ENCODE measurements around the gene ATP2A3.

Gene ATP2A3

GRCh38 chr17:3964203-3965117 is at the start of gene ATP2A3:
Gene ATP2A3 (minus strand): TSS chr17:3964437. CDS start chr17:3964291, 146 bp downstream.
- DNase-seq (ENCODE audit: low read depth), result no peak
- H3K4me3 ChIP-seq (ENCODE audit: low read length), result peak within 1 kb of the TSS; percentile 8

DNA sequence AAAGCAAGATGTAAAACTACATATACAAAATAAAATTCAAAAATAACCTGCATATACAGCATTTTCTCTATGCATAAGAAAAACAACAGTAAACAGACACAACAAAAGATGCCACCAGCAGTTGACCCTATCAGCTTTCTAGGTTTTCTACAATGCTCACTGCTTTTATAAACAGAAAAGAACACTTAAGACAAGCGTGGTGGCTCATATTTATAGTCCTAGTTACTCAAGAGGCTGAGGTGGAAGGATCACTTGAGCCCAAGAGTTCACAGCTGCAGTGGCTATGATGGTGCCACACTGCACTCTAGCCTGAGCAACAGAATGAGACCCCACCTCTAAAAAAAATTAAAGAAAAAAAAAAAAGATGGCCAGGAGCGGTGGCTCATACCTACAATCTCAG is 46.5 kb upstream of the ATP2A3 start:
- H3K4me3 ChIP-seq (ENCODE audit: low read length), result no peak overlapping the region
- no peak for DNase-seq (ENCODE audit: low read depth)
- TF ChIP-seq, protein P1, sequence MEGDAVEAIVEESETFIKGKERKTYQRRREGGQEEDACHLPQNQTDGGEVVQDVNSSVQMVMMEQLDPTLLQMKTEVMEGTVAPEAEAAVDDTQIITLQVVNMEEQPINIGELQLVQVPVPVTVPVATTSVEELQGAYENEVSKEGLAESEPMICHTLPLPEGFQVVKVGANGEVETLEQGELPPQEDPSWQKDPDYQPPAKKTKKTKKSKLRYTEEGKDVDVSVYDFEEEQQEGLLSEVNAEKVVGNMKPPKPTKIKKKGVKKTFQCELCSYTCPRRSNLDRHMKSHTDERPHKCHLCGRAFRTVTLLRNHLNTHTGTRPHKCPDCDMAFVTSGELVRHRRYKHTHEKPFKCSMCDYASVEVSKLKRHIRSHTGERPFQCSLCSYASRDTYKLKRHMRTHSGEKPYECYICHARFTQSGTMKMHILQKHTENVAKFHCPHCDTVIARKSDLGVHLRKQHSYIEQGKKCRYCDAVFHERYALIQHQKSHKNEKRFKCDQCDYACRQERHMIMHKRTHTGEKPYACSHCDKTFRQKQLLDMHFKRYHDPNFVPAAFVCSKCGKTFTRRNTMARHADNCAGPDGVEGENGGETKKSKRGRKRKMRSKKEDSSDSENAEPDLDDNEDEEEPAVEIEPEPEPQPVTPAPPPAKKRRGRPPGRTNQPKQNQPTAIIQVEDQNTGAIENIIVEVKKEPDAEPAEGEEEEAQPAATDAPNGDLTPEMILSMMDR (IDR thresholded peaks at IDR 0.05; ENCODE audit: insufficient read depth, low read depth, low read length, missing control alignments), result no peak

More at GRCh38 chr17:3964203-3965117, at the start of gene ATP2A3:
- TF ChIP-seq, protein P1 (IDR thresholded peaks at IDR 0.05; ENCODE audit: insufficient read depth, low read depth, low read length, missing control alignments), result no peak

- DNase-seq (ENCODE audit: low read depth), result no peak
- H3K4me3 ChIP-seq (ENCODE audit: low read length), result no peak overlapping the region
- TF ChIP-seq, protein P1 (IDR thresholded peaks at IDR 0.05; ENCODE audit: insufficient read depth, low read depth, low read length, missing control alignments), result no peak
Observed at GRCh38 chr17:4009186-4009785, 45.0 kb upstream of the ATP2A3 start.

- DNase-seq (ENCODE audit: low read depth), result no peak
- no peak overlapping the region for H3K4me3 ChIP-seq (ENCODE audit: low read length)
- TF ChIP-seq, protein P1 (IDR thresholded peaks at IDR 0.05; ENCODE audit: insufficient read depth, low read depth, low read length, missing control alignments), result no peak
Observed at GRCh38 chr17:4008441-4009185, 44.4 kb upstream of the ATP2A3 start.

- no peak for DNase-seq (ENCODE audit: low read depth)
- no peak overlapping the region for H3K4me3 ChIP-seq (ENCODE audit: low read length)
- TF ChIP-seq, protein P1 (IDR thresholded peaks at IDR 0.05; ENCODE audit: insufficient read depth, low read depth, low read length, missing control alignments), result no peak
Observed at GRCh38 chr17:4008082-4008435, 43.8 kb upstream of the ATP2A3 start.

DNA sequence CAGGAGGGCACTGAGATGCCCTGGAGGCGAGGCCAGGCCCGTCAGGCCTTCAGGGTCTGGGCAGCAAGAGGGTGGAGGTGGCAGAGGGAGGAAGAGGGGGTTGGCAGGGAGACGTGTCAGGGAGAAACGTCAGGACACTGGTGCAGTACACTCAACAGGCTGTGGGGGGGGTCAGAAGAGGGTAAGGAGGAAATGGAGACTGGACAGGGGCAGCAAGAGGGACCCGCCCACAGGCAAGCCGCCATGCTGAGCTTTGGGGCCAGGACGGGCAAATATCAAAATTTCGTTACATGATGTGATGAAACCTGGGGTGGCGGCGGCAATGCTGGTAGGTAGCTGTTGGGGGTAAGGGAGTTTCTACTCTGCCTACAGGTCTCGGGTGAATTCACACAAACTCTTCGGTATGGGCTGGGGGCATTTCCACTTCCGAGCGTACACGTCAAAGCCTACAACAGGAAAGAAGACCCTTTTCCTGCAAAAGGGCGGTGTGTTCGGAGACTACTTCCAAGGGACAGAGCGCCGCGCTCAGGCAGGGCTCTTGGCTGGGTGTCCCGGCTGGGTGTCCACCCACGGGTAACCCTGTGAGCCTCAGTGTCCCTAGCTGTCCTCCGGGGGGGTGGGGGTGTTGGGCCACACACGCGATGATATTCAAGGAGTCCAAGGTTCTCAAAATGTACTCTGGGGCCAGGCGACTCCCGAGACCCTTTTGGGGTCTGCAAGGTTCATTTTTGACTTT is 43.3 kb upstream of the ATP2A3 start:
- TF ChIP-seq, protein P1 (IDR thresholded peaks at IDR 0.05; ENCODE audit: insufficient read depth, low read depth, low read length, missing control alignments), result no peak
- DNase-seq (ENCODE audit: low read depth), result no peak
- no peak overlapping the region for H3K4me3 ChIP-seq (ENCODE audit: low read length)
